Fibroblast of the aortic adventitia (primary cell): Measurements from ENCODE around the gene CYP4B1. TPM values are rescaled to one million over a fixed set of nuclear protein-coding genes. Genes with fewer than 3 reads are reported as not detected.

Source experiments
- DNase-seq: peaks from one replicate; pipeline ENCODE4 v3.0.0-alpha.2; 2010; ENCODE audit warnings: low read depth
- H3K4me3 ChIP-seq: 2 replicates; pipeline ENCODE4 v1.5.1; 2011; ENCODE audit warnings: low read depth, mild to moderate bottlenecking, control low read depth, low read length, moderate library complexity
- CTCF ChIP-seq: IDR thresholded peaks from 2 replicates; pipeline ENCODE4 v1.5.1; 2011; ENCODE audit warnings: mild to moderate bottlenecking, low read length, control low read depth, inconsistent platforms; ENCODE audit not compliant: insufficient read depth
- total RNA-seq: library from RNA; depleted of rRNA; stranded (reverse); fragments of >200 nt; gene quantifications from 2 replicates; pipeline ENCODE4 v1.2.3, GENCODE V29; 2012; ENCODE audit warnings: low replicate concordance

The CYP4B1 gene
- total RNA-seq, 1 donor, result not detected

DNA sequence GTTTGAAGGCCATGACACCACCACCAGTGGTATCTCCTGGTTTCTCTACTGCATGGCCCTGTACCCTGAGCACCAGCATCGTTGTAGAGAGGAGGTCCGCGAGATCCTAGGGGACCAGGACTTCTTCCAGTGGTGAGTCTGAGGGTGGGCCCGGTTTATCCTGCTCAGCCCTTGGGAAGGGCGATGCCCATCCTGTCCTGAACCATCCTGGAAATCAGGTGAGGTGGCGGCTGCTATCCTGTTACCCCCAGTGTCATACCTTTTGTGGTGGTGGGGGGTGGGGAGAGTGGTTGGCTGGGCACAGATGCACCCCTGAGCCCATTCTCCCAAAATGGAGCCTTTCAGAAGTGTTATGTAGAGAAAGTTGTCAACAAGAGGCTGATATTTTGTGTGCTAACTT lies 16.3 kb downstream of the CYP4B1 start:
- TF ChIP-seq CTCF, result no peak
- no peak overlapping the region for H3K4me3 ChIP-seq
- no peak for DNase-seq

- DNase-seq, result no peak
- no peak for TF ChIP-seq CTCF
- no peak overlapping the region for H3K4me3 ChIP-seq
Observed at GRCh38 chr1:46816930-46817329, 18.1 kb downstream of the CYP4B1 start.

GRCh38 chr1:46817814-46818213 lies 19.0 kb downstream of the CYP4B1 start:
- no peak for DNase-seq
- no peak for TF ChIP-seq CTCF
- H3K4me3 ChIP-seq, result no peak overlapping the region

DNA sequence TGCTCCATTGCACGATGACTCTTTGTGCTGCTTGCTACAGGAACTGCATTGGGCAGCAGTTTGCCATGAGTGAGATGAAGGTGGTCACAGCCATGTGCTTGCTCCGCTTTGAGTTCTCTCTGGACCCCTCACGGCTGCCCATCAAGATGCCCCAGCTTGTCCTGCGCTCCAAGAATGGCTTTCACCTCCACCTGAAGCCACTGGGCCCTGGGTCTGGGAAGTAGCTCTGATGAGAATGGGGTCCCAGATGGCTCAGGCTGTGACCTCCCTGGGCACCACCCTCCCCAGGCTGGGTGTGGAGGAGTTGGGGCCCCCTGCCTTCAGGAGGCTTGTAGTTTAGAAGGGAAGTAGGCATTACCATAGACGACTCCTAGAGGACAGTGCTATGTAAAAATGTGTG lies 19.7 kb downstream of the CYP4B1 start:
- no peak for DNase-seq
- no peak overlapping the region for H3K4me3 ChIP-seq
- no peak for TF ChIP-seq CTCF

DNA sequence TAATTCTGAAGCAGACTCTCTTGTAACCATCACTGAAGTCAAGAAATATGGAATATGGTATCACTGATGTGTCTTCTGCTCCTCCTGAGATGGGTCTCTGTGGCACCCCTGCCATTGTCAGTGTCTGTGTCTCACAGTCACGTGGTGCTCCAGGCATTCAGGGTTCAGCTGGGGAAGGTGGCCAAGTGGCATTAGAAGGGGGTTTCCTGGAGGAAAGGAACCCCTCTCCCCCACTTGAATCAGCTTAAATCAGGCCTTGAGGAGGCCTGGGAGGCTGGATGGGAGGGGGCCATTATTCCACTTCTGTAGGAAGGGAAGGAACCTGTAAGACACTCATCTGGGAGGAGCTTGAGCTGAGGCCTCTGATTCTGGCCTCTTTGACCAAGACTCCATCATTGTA lies 20.5 kb downstream of the CYP4B1 start:
- no peak overlapping the region for H3K4me3 ChIP-seq
- no peak for TF ChIP-seq CTCF
- DNase-seq, result no peak

DNA sequence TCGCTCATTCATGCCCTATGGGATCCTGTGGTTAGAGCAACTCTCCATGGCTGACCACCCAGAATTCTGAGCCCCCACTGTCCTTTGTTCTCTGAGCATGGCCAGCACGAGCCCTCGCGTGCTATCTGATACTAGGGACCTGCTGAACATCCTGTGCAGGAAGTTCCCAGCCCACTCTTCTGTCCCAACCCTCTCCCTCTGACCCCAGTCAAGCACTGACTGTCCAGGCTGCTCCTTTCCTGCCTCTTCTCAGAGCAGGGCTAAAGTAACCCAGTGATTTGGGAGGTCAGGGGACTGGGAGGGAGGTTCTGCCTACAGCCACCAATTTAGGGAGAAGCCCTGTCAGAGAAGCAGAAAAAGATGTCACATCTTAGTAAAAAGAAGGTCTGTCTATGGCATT lies 21.2 kb downstream of the CYP4B1 start:
- TF ChIP-seq CTCF, result no peak
- H3K4me3 ChIP-seq, result no peak overlapping the region
- DNase-seq, result no peak

GRCh38 chr1:46820560-46821060 lies 21.8 kb downstream of the CYP4B1 start:
- no peak for DNase-seq
- H3K4me3 ChIP-seq, result no peak overlapping the region
- no peak for TF ChIP-seq CTCF
